K562 (cell line): ENCODE results near the gene RREB1. TPM values are rescaled to one million over a fixed set of nuclear protein-coding genes. Genes with fewer than 3 reads are reported as not detected.
A peak's percentile ranks its signal among the peaks of the same experiment; 100 is the strongest.

ENCODE experiments used
- CBFA2T3 ChIP-seq: fragments of 450-650 bp; IDR thresholded peaks from 2 replicates; pipeline ENCODE4 v1.6.1; 2017
- CHAMP1 ChIP-seq: fragments of 450-650 bp; IDR thresholded peaks from 2 replicates; pipeline ENCODE4 v1.6.1; 2016; ENCODE audit warnings: mild to moderate bottlenecking
- CHCHD3 ChIP-seq: fragments of 250-450 bp; sonication (Bioruptor Pico); IDR thresholded peaks from 2 replicates; pipeline ENCODE4 v2.1.2; 2022; ENCODE audit warnings: mild to moderate bottlenecking
- ETV5 ChIP-seq: sonication (generic); formaldehyde crosslinking; IDR thresholded peaks from 2 replicates; pipeline ENCODE4 v1.4.0; 2020; ENCODE audit warnings: low read depth, mild to moderate bottlenecking, missing genetic modification reagents
- HNRNPL ChIP-seq: fragments of 200-400 bp; formaldehyde crosslinking; IDR thresholded peaks from 2 replicates; pipeline ENCODE4 v1.6.1; 2017; ENCODE audit warnings: low read depth, mild to moderate bottlenecking, low read length
- MITF ChIP-seq: IDR thresholded peaks from 2 replicates; pipeline ENCODE4 v1.6.1; 2014; ENCODE audit warnings: antibody characterized with exemption
- NFIX ChIP-seq: fragments of 250-450 bp; sonication (Bioruptor Pico); IDR thresholded peaks from 2 replicates; pipeline ENCODE4 v1.4.0; 2020; ENCODE audit warnings: low read depth, mild to moderate bottlenecking, moderate library complexity
- POLR2AphosphoS5 ChIP-seq: IDR thresholded peaks from 2 replicates; pipeline ENCODE4 v1.6.1; 2011; ENCODE audit warnings: mild to moderate bottlenecking, low read depth, low read length, moderate library complexity; ENCODE audit not compliant: control insufficient read depth, insufficient read depth
- POLR3G ChIP-seq: IDR thresholded peaks from 2 replicates; pipeline ENCODE4 v1.6.1; 2011; ENCODE audit not compliant: insufficient read length, insufficient replicate concordance; ENCODE audit errors: extremely low read depth
- PRDM10 ChIP-seq: fragments of 450-650 bp; IDR thresholded peaks from 2 replicates; pipeline ENCODE4 v1.6.1; 2018; ENCODE audit not compliant: partially characterized antibody
- SMAD4 ChIP-seq: fragments of 250-450 bp; sonication (Bioruptor Pico); conservative IDR thresholded peaks from 2 replicates; pipeline ENCODE4 v1.8.0; 2021; ENCODE audit warnings: inconsistent platforms, mild to moderate bottlenecking, moderate library complexity
- SMARCE1 ChIP-seq: fragments of 450-650 bp; IDR thresholded peaks from 2 replicates; pipeline ENCODE4 v1.7.1; 2016; ENCODE audit warnings: mild to moderate bottlenecking
- SP1 ChIP-seq: sonication (generic); formaldehyde crosslinking; IDR thresholded peaks from 2 replicates; pipeline ENCODE4 v1.8.1; 2022; ENCODE audit warnings: mild to moderate bottlenecking, missing genetic modification reagents
- THAP7 ChIP-seq: fragments of 250-450 bp; sonication (Bioruptor Pico); IDR thresholded peaks from 2 replicates; pipeline ENCODE4 v1.5.0; 2021
- ZBTB17 ChIP-seq: fragments of 450-650 bp; formaldehyde crosslinking; IDR thresholded peaks from 2 replicates; pipeline ENCODE4 v1.4.0; 2020; ENCODE audit warnings: mild to moderate bottlenecking
- ZBTB5 ChIP-seq: fragments of 450-650 bp; IDR thresholded peaks from 2 replicates; pipeline ENCODE4 v1.6.1; 2017; ENCODE audit warnings: antibody characterized with exemption
- ZNF224 ChIP-seq: sonication (generic); formaldehyde crosslinking; IDR thresholded peaks from 2 replicates; pipeline ENCODE4 v1.8.0; 2022; ENCODE audit warnings: mild to moderate bottlenecking, missing genetic modification reagents
- ZNF717 ChIP-seq: fragments of 250-450 bp; sonication (Bioruptor Pico); IDR thresholded peaks from 2 replicates; pipeline ENCODE4 v1.5.0; 2021
- polyA plus RNA-seq, 8 experiments: library from polyadenylated mRNA; depleted of rRNA in 4 of 8; stranded (reverse) in 5 of 8; unstranded in 3 of 8; fragments of >200 nt; fragmentation: Nextera tagmentation in 2 of 8; fragmentation: Illumina TruSeq in 1 of 8; extraction: Ambion mirVana in 2 of 8; extraction: Trizol in 1 of 8; gene quantifications; 2 replicates each; pipeline versions ENCODE4 v1.2.1 to v1.2.3, GENCODE V29; 2011 to 2014; ENCODE audit warnings: inconsistent platforms in 1 of 8, missing spikeins in 1 of 8
- total RNA-seq, 7 experiments: library from RNA; depleted of rRNA in 6 of 7; stranded (reverse); fragments of >200 nt in 6 of 7; fragmentation: Illumina TruSeq in 2 of 7; extraction: Trizol in 2 of 7; gene quantifications; 2 replicates each; pipeline versions ENCODE4 v1.2.1 to v1.2.3, GENCODE V29; 2011 to 2021; ENCODE audit warnings: low replicate concordance in 1 of 7

The RREB1 gene
- total and polyA plus RNA-seq, 9 of the 15 experiments (the other 6 are each of a cell fraction or from before 2014, with no cell fraction given) = 3.3 to 64.2 (median 19.3) TPM

- TF ChIP-seq ZBTB5 = no peak
- no peak for TF ChIP-seq NFIX (CRISPR knock-in tag)
- TF ChIP-seq SMARCE1 = peak; percentile 37; the same call in 1 of the 2 replicates
- no peak for TF ChIP-seq MITF
- TF ChIP-seq ZBTB17 (CRISPR knock-in tag) = no peak
- TF ChIP-seq SP1 (CRISPR knock-in tag) = 0 out of 2 replicates have a peak, but pooled peaks have one; percentile 18
- TF ChIP-seq ZNF717 (CRISPR knock-in tag) = no peak
- TF ChIP-seq HNRNPL = no peak
- peak; percentile 48; the same call in 1 of the 2 replicates for TF ChIP-seq POLR2AphosphoS5
- no peak for TF ChIP-seq PRDM10
- TF ChIP-seq THAP7 = no peak
- TF ChIP-seq POLR3G = no peak
- TF ChIP-seq CHAMP1 = no peak; the same call in 1 of the 2 replicates
- peak; percentile 36; the same call in 1 of the 2 replicates for TF ChIP-seq SMAD4 (CRISPR knock-in tag)
- TF ChIP-seq ETV5 (CRISPR knock-in tag) = peak; percentile 72; the same call in 1 of the 2 replicates
- TF ChIP-seq ZNF224 (CRISPR knock-in tag) = no peak
- TF ChIP-seq CBFA2T3 = peak; percentile 52
- TF ChIP-seq CHCHD3 = no peak
These were observed 42.8 kb downstream of the RREB1 start (continued) for GRCh38 chr6:7150381-7151064.
